Stimulated activated naive CD8-positive, alpha-beta T cell treated with anti-CD3 and anti-CD28 coated beads, Interleukin-15, Interleukin-2, amounts not matched to agents 100 ng/mL and 50 ng/mL, for 24 hours (primary cell): ENCODE results near the gene TLE2.
A peak's percentile ranks its signal among the peaks of the same experiment; 100 is the strongest.
"Not testable (repeated sequence)": the region's sequence is repeated elsewhere in the genome, so short reads cannot be mapped to it uniquely, and the experiment has no call there.

Experiments
- H3K27ac Mint-ChIP-seq: one replicate; pipeline ENCODE4 v1.8.0; 2021; ENCODE audit warnings: mild to moderate bottlenecking, mixed read lengths
- H3K27me3 Mint-ChIP-seq: one replicate; pipeline ENCODE4 v1.8.0; 2021; ENCODE audit warnings: mixed read lengths
- H3K36me3 Mint-ChIP-seq: one replicate; pipeline ENCODE4 v1.8.0; 2021; ENCODE audit warnings: low read depth, mixed read lengths
- H3K4me1 Mint-ChIP-seq: one replicate; pipeline ENCODE4 v1.8.0; 2021; ENCODE audit warnings: low read depth, mixed read lengths
- H3K4me3 Mint-ChIP-seq: one replicate; pipeline ENCODE4 v1.8.0; 2021; ENCODE audit warnings: mild to moderate bottlenecking, mixed read lengths
- H3K9me3 Mint-ChIP-seq: one replicate; pipeline ENCODE4 v1.8.0; 2021; ENCODE audit warnings: mixed read lengths

The TLE2 gene

DNA sequence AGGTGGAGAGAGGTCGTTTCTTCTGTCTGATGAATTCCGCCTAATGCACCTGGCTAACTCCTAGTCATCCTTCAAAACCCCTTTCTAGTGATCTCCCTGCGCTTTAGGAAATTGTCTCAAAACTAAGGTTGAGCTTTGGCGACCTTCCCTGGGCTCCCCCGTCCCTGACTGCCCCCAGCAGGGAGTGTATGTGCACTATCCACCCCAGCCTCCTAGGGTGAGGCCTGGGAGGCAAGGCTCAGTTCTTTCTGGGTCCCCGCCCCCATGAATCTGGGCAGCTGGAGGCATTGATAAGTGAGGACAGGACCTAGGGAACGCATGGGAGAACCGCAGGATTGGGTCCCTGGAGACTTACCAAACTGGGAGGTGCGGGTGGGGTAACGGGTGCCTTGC lies 51.3 kb downstream of the TLE2 start:
- H3K9me3 Mint-ChIP-seq: no peaks in the 10 kb centered on the region
- H3K27ac Mint-ChIP-seq: no peak overlapping the region
- H3K27me3 Mint-ChIP-seq: peaks cover 4% of the 10 kb centered on the region
- peak overlapping the region; percentile 64 for H3K4me3 Mint-ChIP-seq
- peaks cover 26% of the 10 kb centered on the region for H3K4me1 Mint-ChIP-seq
- H3K36me3 Mint-ChIP-seq: no peaks in the 10 kb centered on the region

DNA sequence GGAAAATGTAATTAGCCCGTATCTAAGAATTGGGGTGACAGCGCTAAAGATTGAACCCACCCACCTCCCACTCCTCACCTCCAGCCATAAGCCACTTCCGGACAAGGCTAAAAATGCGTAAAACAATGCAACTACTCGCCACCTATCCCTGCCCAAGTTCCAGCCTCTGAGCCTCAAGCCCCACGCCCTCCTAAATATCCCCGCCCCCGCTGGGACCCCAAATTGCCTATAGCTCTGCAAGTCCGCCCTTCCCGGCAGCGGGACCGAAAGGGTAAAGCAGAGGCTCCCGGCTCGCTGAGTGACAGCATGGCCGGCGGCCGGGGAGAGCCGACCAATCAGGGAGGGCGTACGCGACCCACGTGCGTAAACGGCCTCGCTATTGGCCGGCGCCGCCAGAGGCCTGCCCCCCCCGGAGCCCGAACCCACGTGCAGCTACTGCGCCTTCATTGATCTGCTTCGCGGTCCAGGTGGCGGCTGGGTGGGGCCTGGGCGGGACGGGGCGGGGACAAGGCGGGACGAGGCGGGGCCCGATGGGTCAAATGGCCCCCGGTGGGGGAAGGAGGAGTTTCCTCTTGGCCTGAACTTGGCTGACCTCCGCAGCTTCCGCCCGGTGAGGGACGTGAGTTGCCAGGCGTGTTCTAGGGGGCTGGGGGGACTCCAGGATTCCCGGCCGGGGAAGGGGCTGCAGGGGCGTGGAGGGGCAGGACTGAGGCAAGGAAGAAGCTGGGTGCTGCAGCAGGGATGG lies 51.9 kb downstream of the TLE2 start, which contains the start of gene TLE6:
TSS of gene TLE6 (plus strand) at position 564 of the 745 bp plus-strand sequence. CDS start 670 bp downstream, outside the sequence.
- H3K4me3 Mint-ChIP-seq: peak within 1 kb of the TSS; percentile 85
- no peaks in the 10 kb centered on the region for H3K9me3 Mint-ChIP-seq
- no peaks in the 10 kb centered on the region for H3K36me3 Mint-ChIP-seq
- peaks cover 4% of the 10 kb centered on the region for H3K27me3 Mint-ChIP-seq
- peaks cover 26% of the 10 kb centered on the region for H3K4me1 Mint-ChIP-seq
- H3K27ac Mint-ChIP-seq: peak within 1 kb of the TSS; percentile 85

DNA sequence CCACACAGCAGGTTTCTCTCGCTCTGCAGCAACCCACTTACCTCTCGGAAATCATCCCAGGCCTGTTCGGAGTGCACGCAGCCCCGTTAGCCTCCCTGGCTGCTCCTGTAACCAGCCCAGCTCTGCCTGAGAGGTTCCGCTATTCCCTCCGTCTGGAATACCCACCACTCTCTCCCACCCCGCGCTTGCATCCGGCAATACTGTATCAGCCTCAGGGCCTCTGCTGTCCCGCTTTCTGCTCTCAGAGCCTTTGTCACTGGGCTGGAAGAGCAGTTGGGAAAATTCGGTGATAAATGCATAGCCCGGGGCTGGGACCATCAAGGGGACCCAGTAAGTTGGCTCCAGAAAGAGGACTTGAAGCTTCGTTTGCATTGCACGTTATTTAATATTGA lies 52.5 kb downstream of the TLE2 start:
- Mint-ChIP-seq H3K27me3 (no peaks in the 10 kb centered on the region), H3K4me3 (peak overlapping the region; percentile 85), H3K27ac (no peak overlapping the region), H3K4me1 (peaks cover 26% of the 10 kb centered on the region), H3K36me3 (no peaks in the 10 kb centered on the region), H3K9me3 (no peaks in the 10 kb centered on the region)

DNA sequence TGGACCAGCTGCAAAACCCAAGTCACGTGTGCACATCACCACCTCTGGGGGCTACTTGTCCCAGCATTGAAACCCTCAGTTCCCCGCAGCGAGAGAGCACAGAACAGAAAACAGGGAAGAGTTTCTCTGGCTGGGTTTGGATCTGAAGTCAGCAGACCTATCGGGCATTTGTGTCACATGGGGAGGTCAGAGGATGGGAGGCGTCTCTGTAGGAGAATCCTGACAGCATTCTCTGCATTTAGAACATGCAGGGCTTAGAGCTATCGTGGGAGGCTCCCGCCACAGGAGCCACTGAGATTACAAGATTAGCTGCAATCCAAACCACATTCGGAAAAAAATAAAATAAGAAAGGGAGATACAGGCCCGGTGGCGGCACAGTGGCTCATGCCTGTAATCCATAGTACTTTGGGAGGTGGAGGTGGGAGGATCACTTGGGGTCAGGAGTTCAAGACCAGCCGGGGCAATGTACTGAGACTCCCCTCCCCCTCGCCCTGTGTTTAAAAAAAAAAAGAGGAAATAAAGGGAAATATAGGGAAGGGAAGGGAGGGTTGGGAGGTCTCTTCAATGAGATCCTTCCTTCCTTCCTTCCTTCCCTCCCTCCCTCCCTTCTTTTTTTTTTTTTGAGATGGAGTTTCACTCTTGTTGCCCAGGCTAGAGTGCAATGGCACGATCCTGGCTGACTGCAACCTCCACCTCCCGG lies 54.6 kb downstream of the TLE2 start:
- H3K4me3 Mint-ChIP-seq: no peak overlapping the region
- H3K27me3 Mint-ChIP-seq: no peaks in the 10 kb centered on the region
- H3K9me3 Mint-ChIP-seq: no peaks in the 10 kb centered on the region
- peaks cover 26% of the 10 kb centered on the region for H3K4me1 Mint-ChIP-seq
- no peaks in the 10 kb centered on the region for H3K36me3 Mint-ChIP-seq
- H3K27ac Mint-ChIP-seq: no peak overlapping the region

DNA sequence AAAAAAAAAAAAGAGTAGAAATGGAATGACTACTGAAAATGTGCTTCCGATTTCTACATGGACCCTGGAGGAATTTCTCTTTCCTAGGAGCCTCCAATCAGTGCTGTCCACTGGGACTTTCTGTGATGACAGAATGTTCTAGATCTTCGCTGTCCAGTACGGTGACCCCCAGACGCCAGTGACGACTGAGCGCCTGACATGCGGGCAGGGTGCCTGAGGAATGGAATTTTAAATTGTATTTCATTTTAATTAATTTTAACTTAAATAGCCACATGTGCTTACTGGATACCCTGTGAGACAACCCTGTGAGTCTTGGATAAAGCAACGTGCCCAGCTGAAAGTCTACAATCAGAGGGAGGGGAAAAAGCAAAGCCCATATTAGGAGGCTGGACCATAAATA lies 55.9 kb downstream of the TLE2 start:
- no peaks in the 10 kb centered on the region for H3K36me3 Mint-ChIP-seq
- no peak overlapping the region for H3K27ac Mint-ChIP-seq
- no peak overlapping the region for H3K4me3 Mint-ChIP-seq
- H3K9me3 Mint-ChIP-seq: no peaks in the 10 kb centered on the region
- H3K27me3 Mint-ChIP-seq: no peaks in the 10 kb centered on the region
- H3K4me1 Mint-ChIP-seq: peaks cover 30% of the 10 kb centered on the region

DNA sequence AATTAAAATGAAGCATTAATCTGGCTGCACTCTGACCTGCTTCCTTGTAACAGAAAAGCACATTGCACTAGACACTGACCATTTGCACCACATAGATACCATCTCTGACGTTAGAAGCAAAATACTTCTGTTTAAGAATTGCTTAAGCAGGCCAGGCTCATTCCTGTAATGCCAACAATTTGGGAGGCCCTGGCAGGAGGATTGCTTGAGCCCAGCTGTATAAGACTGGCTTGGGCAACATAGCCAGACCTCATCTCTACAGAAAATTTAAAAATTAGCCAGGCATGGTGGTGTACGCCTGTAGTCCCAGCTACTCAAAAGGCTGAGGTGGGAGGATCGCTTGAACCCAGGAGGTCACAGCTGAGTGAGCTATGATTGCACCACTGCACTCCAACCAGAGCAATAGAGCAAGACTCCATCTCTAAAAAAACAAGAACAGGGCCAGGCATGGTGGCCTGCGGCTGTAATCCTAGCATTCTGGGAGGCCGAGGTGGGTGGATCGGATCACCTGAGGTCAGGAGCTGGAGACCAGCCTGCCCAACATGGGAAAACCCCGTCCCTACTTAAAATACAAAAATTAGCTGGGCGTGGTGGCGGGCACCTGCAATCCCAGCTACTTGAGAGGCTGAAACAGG lies 58.8 kb downstream of the TLE2 start:
- Mint-ChIP-seq H3K27me3 (no peaks in the 10 kb centered on the region), H3K9me3 (no peaks in the 10 kb centered on the region), H3K27ac (no peak overlapping the region), H3K4me3 (no peak overlapping the region), H3K4me1 (peaks cover 13% of the 10 kb centered on the region), H3K36me3 (no peaks in the 10 kb centered on the region)

DNA sequence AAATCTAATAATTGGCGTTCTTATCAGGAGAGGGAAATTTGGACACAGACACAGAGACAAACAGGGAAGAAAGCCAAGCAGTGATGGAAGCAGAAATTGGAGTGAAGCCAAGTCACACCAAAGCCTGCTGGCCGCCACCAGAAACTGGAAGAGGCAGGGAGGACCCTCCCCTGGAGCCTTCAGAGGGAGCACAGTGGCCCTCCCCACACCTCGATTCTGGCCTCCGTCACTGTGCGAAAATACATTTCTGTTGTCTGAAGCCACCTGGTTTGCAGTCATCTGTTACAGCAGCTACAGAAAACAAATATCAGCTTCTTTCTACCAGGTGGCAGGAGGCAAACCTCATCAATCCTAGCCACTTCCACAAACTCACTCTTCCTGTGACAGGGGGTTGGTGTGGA lies 60.0 kb downstream of the TLE2 start:
- H3K4me1 Mint-ChIP-seq: peaks cover 4% of the 10 kb centered on the region
- H3K4me3 Mint-ChIP-seq: no peak overlapping the region
- H3K27me3 Mint-ChIP-seq: no peaks in the 10 kb centered on the region
- H3K9me3 Mint-ChIP-seq: no peaks in the 10 kb centered on the region
- H3K36me3 Mint-ChIP-seq: no peaks in the 10 kb centered on the region
- H3K27ac Mint-ChIP-seq: no peak overlapping the region

DNA sequence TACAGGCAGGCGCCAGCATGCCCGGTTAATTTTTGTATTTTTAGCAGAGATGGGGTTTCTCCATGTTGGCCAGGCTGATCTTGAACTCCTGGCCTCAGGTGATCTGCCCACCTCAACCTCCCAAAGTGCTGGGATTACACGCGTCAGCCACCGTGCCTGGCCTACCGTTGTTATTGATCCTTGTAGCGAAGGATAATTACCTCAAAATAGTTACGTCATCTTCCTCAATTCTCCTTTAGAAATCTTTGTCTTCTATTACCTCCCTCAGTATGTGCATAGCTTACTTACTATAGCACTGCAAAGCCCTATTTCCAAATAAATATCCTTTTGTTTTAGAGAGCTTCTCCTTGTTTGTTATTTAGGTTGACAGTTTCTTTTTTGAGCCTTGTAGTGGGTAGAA lies 61.1 kb downstream of the TLE2 start:
- H3K27me3 Mint-ChIP-seq: no peaks in the 10 kb centered on the region
- no peak overlapping the region for H3K27ac Mint-ChIP-seq
- H3K4me3 Mint-ChIP-seq: no peak overlapping the region
- no peaks in the 10 kb centered on the region for H3K36me3 Mint-ChIP-seq
- peaks cover 4% of the 10 kb centered on the region for H3K4me1 Mint-ChIP-seq
- no peaks in the 10 kb centered on the region for H3K9me3 Mint-ChIP-seq

DNA sequence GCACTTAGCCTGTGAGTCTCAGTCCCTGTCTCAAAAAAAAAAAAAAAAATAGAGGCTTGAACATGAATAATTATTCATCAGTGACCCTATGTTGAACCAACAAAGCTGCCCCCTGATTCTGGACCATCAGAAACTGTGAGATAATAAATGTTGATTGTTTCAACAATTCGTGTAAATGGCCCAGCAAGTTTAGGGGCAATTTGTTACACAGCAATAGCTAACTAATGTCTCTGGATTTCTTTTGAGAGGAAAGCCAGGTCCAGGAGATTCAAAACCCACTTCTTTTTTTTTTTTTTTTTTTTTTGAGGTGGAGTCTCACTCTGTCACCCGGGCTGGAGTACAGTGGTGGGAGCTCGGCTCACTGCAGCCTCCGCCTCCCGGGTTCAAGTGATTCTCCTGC lies 64.2 kb downstream of the TLE2 start:
- Mint-ChIP-seq H3K36me3 (no peaks in the 10 kb centered on the region), H3K4me3 (no peak overlapping the region), H3K27ac (no peak overlapping the region), H3K9me3 (no peaks in the 10 kb centered on the region), H3K4me1 (peaks cover 9% of the 10 kb centered on the region), H3K27me3 (no peaks in the 10 kb centered on the region)

DNA sequence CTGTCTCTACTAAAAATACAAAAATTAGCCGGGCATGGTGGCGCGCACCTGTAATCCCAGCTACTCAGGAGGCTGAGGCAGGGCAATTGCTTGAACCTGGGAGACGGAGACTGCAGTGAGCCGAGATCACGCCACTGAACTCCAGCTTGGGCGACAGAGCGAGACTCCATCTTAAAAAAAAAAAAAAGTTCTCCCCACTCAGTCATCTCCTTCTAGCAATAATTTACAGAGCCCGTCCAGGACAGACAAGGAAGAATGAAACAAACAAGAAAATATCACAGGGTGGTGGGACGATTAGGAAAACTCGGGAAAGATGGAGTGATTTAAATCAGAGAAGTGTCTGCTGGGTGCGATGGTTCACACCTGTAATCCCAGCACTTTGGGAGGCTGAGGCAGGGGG lies 65.4 kb downstream of the TLE2 start:
- not testable (repeated sequence) for H3K4me1 Mint-ChIP-seq, H3K36me3 Mint-ChIP-seq, H3K9me3 Mint-ChIP-seq, H3K4me3 Mint-ChIP-seq, H3K27ac Mint-ChIP-seq, H3K27me3 Mint-ChIP-seq

DNA sequence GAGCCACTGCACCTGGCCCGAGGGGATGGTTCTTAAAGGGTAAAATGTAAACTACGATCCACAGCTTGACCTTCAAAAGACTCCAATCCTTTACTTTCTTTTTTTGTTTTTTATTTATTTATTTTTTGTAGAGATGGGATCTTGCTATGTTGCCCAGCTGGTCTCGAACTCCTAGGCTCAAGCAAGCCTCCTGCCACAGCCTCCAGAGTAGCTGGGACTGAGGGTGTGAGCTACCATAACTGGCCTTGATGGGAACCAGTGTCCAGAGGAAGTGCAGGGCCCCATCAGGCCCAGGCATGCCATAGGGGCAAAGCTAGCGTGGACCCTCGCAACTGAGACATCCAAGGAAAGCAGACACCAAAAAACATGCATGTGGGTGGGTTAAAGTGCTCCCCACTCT lies 66.0 kb downstream of the TLE2 start:
- Mint-ChIP-seq H3K4me1 (peaks cover 5% of the 10 kb centered on the region), H3K4me3 (no peak overlapping the region), H3K27me3 (no peaks in the 10 kb centered on the region), H3K9me3 (no peaks in the 10 kb centered on the region), H3K36me3 (no peaks in the 10 kb centered on the region), H3K27ac (no peak overlapping the region)

DNA sequence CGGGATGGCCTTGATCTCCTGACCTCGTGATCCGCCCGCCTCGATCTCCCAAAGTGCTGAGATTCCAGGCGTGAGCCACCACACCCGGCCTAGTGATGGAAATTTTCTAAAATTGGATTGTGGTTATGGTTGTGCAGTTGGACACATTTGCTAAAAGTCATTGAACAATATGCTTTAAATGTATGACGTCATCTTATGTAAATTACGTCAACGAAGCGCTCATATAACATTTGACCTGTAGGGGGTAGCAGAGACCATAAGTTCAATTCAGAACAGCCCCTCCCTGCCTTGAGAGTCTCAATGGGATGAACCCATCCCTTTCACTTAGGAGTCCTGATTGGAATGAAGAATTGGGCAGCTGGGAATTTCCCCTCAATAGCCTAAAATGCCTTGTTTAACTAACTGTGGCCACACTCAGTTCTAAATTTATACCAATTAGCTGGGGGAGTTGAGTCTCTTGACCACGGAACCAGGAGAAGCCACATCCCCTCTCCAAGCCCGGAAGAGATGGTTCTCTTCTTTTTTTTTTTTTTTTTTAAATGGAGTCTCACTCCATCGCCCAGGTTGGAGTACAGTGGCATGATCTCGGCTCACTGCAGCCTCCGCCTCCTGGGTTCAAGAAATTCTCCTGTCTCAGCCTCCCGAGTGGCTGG lies 66.9 kb downstream of the TLE2 start:
- Mint-ChIP-seq H3K27ac (no peak overlapping the region), H3K4me3 (no peak overlapping the region), H3K27me3 (no peaks in the 10 kb centered on the region), H3K36me3 (no peaks in the 10 kb centered on the region), H3K4me1 (peaks cover 5% of the 10 kb centered on the region), H3K9me3 (no peaks in the 10 kb centered on the region)

DNA sequence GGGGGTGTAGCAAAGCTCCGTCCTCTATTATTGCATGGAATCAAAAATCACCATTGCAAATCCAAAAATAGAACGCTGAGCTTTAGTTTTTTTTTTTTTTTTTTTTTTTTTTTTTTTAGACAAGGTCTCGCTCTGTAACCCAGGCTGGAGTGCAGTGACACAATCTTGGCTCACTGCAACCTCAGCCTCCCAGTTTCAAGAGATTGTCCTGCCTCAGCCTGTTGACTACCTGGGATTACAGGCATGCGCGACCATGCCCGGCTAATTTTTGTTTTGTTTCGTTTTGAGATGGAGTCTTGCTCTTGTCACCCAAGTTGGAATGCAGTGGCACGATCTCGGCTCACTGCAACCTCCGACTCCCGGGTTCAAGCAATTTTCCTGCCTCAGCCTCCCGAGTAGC lies 69.0 kb downstream of the TLE2 start:
- no peaks in the 10 kb centered on the region for H3K9me3 Mint-ChIP-seq
- peaks cover 5% of the 10 kb centered on the region for H3K4me1 Mint-ChIP-seq
- no peak overlapping the region for H3K27ac Mint-ChIP-seq
- no peak overlapping the region for H3K4me3 Mint-ChIP-seq
- no peaks in the 10 kb centered on the region for H3K27me3 Mint-ChIP-seq
- no peaks in the 10 kb centered on the region for H3K36me3 Mint-ChIP-seq

DNA sequence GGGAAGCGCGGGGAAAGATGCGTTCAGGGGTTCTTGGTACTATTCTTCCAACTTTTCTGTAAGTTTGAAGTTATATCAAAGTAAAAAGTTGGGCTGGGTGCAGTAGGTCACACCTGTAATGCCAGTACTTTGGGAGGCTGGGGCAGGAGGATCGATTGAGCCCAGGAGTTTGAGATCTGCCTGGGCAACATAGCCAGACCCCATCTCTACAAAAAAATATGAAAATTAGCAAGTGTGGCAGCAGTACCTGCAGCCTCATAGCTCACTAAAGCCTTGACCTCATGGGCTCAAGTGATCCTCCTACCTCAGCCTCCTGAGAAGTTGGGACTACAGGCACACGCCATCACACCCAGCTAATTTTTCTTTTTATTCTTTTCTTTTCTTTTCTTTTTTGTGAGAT lies 71.9 kb downstream of the TLE2 start:
- H3K36me3 Mint-ChIP-seq: no peaks in the 10 kb centered on the region
- no peaks in the 10 kb centered on the region for H3K27me3 Mint-ChIP-seq
- peaks cover 4% of the 10 kb centered on the region for H3K4me1 Mint-ChIP-seq
- no peak overlapping the region for H3K4me3 Mint-ChIP-seq
- no peaks in the 10 kb centered on the region for H3K9me3 Mint-ChIP-seq
- no peak overlapping the region for H3K27ac Mint-ChIP-seq

DNA sequence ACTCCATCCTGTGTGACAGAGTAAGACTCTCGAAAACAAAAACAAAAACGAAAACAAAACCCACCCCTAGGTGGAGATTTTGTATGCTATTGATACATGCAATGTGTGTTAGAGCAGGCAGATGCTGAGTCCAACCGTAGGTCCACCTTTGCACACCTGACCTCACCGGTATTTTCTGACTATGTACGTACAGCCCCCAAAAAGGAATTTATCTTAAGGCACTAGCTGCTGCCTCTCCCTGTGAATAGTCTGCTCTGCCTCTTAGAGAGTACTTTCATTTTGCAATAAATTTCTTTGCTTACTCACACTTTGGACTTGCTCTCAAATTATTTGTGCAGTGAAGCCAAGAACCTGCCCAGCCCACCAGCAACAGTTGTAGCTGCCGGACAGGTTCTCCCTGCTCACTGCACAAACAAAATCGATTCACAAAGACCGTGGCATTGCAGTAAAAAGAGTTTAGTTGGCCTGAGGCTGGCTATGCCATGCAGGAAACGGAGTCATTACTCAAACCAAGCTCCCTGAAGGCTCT lies 76.1 kb downstream of the TLE2 start:
- H3K36me3 Mint-ChIP-seq: peaks cover 3% of the 10 kb centered on the region
- H3K9me3 Mint-ChIP-seq: no peaks in the 10 kb centered on the region
- no peaks in the 10 kb centered on the region for H3K27me3 Mint-ChIP-seq
- H3K4me3 Mint-ChIP-seq: no peak overlapping the region
- H3K27ac Mint-ChIP-seq: no peak overlapping the region
- H3K4me1 Mint-ChIP-seq: peaks cover 21% of the 10 kb centered on the region
